Measurements from ENCODE around the gene SLC35A4. TPM values are rescaled to one million over a fixed set of nuclear protein-coding genes. Genes with fewer than 3 reads are reported as not detected.

Gene SLC35A4
- total and polyA plus RNA-seq, 2 experiments from 2014 or later: 19.6 to 45.2 TPM

DNA sequence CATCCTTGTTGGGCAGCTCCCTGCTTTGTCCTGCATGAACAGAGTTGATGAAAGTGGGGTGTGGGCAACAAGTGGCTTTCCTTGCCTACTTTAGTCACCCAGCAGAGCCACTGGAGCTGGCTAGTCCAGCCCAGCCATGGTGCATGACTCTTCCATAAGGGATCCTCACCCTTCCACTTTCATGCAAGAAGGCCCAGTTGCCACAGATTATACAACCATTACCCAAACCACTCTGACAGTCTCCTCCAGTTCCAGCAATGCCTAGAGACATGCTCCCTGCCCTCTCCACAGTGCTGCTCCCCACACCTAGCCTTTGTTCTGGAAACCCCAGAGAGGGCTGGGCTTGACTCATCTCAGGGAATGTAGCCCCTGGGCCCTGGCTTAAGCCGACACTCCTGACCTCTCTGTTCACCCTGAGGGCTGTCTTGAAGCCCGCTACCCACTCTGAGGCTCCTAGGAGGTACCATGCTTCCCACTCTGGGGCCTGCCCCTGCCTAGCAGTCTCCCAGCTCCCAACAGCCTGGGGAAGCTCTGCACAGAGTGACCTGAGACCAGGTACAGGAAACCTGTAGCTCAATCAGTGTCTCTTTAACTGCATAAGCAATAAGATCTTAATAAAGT lies 3.9 kb downstream of the SLC35A4 start:
- H3K36me3 ChIP-seq (ENCODE audit: low read depth): peaks cover 8% of the 10 kb centered on the region; the same call in 1 of the 2 replicates
- no peak for DNase-seq
- H3K9me3 ChIP-seq (ENCODE audit: low read depth): no peaks in the 10 kb centered on the region
- H3K79me2 ChIP-seq (ENCODE audit: insufficient read depth): peaks cover 47% of the 10 kb centered on the region
- no peaks in the 10 kb centered on the region for H4K20me1 ChIP-seq (ENCODE audit: insufficient read depth)
- peaks cover 12% of the 10 kb centered on the region for H3K4me1 ChIP-seq (ENCODE audit: insufficient read depth)
- 0 out of 2 replicates have a peak, but pooled peaks cover 13% of the 10 kb centered on the region for H3F3A ChIP-seq (ENCODE audit: insufficient read depth)
- in situ Hi-C loops (cut with MboI): no loop called here
- WGBS, 2 experiments (ENCODE audit: low coverage in 1 of 2, low lambda C conversion rate in 2 of 2, missing lambda C conversion rate in 2 of 2): 100% methylated on average over 2 of the region's 2 CpGs
- no peak overlapping the region for H3K4me3 ChIP-seq
- no peak overlapping the region for H2AFZ ChIP-seq
- H3K9ac ChIP-seq: no peak overlapping the region
- no peak overlapping the region for H3K27ac ChIP-seq
- no peaks in the 10 kb centered on the region for H3K9me2 ChIP-seq (ENCODE audit: insufficient read depth)
- H3K4me2 ChIP-seq (ENCODE audit: unreplicated experiment): no peak overlapping the region
- no peak for TF ChIP-seq EZH2 (IDR thresholded peaks at IDR 0.05; ENCODE audit: insufficient read depth, poor library complexity, severe bottlenecking)
- no peak for TF ChIP-seq EZH2phosphoT487 (IDR thresholded peaks at IDR 0.05; ENCODE audit: insufficient read depth, low read depth)
- H3K27me3 ChIP-seq (replicated peaks; ENCODE audit: insufficient read depth): no peaks in the 10 kb centered on the region

DNA sequence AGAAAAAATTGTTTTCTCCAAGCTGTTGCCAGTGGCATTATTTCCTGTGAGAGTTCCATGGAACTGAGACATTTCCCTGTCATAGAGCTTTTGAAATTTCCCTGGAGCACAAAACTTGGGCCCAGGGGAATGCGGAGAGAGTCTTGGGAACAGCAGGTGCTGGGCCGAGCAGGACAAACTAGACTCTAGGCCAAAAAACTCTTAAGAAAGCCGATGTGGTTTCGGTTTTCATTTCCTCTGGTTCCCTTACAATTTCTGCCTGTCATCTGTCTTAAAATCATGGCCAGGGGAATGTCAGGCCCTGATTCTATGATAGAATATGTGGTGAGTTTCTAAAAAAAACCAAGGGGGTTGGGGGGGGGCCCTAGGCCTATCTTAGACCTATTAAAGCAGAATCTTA lies 4.6 kb downstream of the SLC35A4 start:
- no peak overlapping the region for H3K9ac ChIP-seq
- H3K9me2 ChIP-seq (ENCODE audit: insufficient read depth): no peaks in the 10 kb centered on the region
- peaks cover 8% of the 10 kb centered on the region; the same call in 1 of the 2 replicates for H3K36me3 ChIP-seq (ENCODE audit: low read depth)
- in situ Hi-C loops (cut with MboI): no loop called here
- H3F3A ChIP-seq (ENCODE audit: insufficient read depth): 0 out of 2 replicates have a peak, but pooled peaks cover 13% of the 10 kb centered on the region
- H3K27ac ChIP-seq: no peak overlapping the region
- no peak for TF ChIP-seq EZH2phosphoT487 (IDR thresholded peaks at IDR 0.05; ENCODE audit: insufficient read depth, low read depth)
- TF ChIP-seq EZH2 (IDR thresholded peaks at IDR 0.05; ENCODE audit: insufficient read depth, poor library complexity, severe bottlenecking): no peak
- no peak overlapping the region for H2AFZ ChIP-seq
- no peaks in the 10 kb centered on the region for H4K20me1 ChIP-seq (ENCODE audit: insufficient read depth)
- H3K4me3 ChIP-seq: no peak overlapping the region
- no peak overlapping the region for H3K4me2 ChIP-seq (ENCODE audit: unreplicated experiment)
- H3K9me3 ChIP-seq (ENCODE audit: low read depth): no peaks in the 10 kb centered on the region
- no peak for DNase-seq
- H3K4me1 ChIP-seq (ENCODE audit: insufficient read depth): peaks cover 10% of the 10 kb centered on the region
- peaks cover 44% of the 10 kb centered on the region for H3K79me2 ChIP-seq (ENCODE audit: insufficient read depth)
- 89 to 90% methylated on average over 4 of the region's 4 CpGs for WGBS, 2 experiments (ENCODE audit: low coverage in 1 of 2, low lambda C conversion rate in 2 of 2, missing lambda C conversion rate in 2 of 2)
- H3K27me3 ChIP-seq (replicated peaks; ENCODE audit: insufficient read depth): no peaks in the 10 kb centered on the region

DNA sequence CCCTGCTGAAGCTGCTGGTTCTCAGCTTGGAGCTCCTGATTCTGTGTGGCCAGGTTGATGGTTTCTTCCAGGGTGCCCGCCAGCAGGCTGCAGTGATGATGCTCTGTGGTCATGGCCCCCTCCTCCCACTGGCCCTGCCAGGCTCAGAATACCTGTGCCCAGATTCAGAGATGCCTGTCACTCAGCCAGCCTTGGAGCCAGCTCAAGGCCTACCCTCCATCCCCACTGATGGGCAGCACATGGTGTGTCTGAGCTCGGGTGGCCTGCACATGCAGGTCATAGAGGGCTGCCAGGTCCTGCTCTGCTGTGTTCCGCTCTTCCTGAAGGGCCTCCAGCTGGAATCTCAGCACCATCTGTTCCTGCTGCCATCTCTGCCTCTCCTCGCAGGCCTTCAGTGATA lies 5.4 kb downstream of the SLC35A4 start:
- no peak for DNase-seq
- Histone ChIP-seq H3K4me2 (ENCODE audit: unreplicated experiment) (no peak overlapping the region), H3K4me1 (ENCODE audit: insufficient read depth) (peaks cover 10% of the 10 kb centered on the region), H4K20me1 (ENCODE audit: insufficient read depth) (no peaks in the 10 kb centered on the region), H3K4me3 (no peak overlapping the region), H3K36me3 (ENCODE audit: low read depth) (peaks cover 8% of the 10 kb centered on the region; the same call in 1 of the 2 replicates), H3K27ac (no peak overlapping the region), H2AFZ (no peak overlapping the region), H3K9me2 (ENCODE audit: insufficient read depth) (no peaks in the 10 kb centered on the region), H3F3A (ENCODE audit: insufficient read depth) (0 out of 2 replicates have a peak, but pooled peaks cover 12% of the 10 kb centered on the region), H3K79me2 (ENCODE audit: insufficient read depth) (peaks cover 43% of the 10 kb centered on the region), H3K9ac (no peak overlapping the region), H3K9me3 (ENCODE audit: low read depth) (no peaks in the 10 kb centered on the region), H3K27me3 (replicated peaks; ENCODE audit: insufficient read depth) (no peaks in the 10 kb centered on the region)
- WGBS, 2 experiments (ENCODE audit: low coverage in 1 of 2, low lambda C conversion rate in 2 of 2, missing lambda C conversion rate in 2 of 2): 67 to 70% methylated on average over 4 of the region's 4 CpGs
- TF ChIP-seq EZH2 (IDR thresholded peaks at IDR 0.05; ENCODE audit: insufficient read depth, poor library complexity, severe bottlenecking) (no peak), EZH2phosphoT487 (IDR thresholded peaks at IDR 0.05; ENCODE audit: insufficient read depth, low read depth) (no peak)
- in situ Hi-C loops (cut with MboI): no loop called here

DNA sequence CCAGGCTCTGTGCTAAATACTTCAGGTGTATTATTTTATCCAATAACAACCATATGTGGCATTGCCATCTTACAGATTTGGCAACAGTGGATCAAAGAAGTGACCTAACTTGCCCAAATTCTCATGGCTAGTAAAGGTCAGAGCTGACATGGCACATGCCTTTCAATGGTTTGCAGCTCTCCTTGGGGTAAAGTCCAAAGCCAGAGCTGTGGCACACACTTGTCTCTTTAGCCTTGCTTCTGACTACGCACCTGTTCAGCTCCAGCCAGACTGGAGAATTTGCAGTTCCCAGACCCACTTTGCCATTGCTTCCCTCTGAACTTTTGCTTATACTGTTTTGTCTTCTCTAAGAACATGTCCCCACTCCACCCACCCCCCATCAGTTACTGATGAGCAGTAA lies 5.9 kb downstream of the SLC35A4 start:
- no peaks in the 10 kb centered on the region for H3K9me2 ChIP-seq (ENCODE audit: insufficient read depth)
- no peaks in the 10 kb centered on the region for H4K20me1 ChIP-seq (ENCODE audit: insufficient read depth)
- H3K27me3 ChIP-seq (replicated peaks; ENCODE audit: insufficient read depth): no peaks in the 10 kb centered on the region
- no peaks in the 10 kb centered on the region for H3K9me3 ChIP-seq (ENCODE audit: low read depth)
- no peak overlapping the region for H3K27ac ChIP-seq
- no peak for DNase-seq
- no peak overlapping the region for H3K4me2 ChIP-seq (ENCODE audit: unreplicated experiment)
- H3K79me2 ChIP-seq (ENCODE audit: insufficient read depth): peaks cover 38% of the 10 kb centered on the region
- peaks cover 8% of the 10 kb centered on the region; the same call in 1 of the 2 replicates for H3K36me3 ChIP-seq (ENCODE audit: low read depth)
- H3K9ac ChIP-seq: no peak overlapping the region
- TF ChIP-seq EZH2phosphoT487 (IDR thresholded peaks at IDR 0.05; ENCODE audit: insufficient read depth, low read depth) (no peak), EZH2 (IDR thresholded peaks at IDR 0.05; ENCODE audit: insufficient read depth, poor library complexity, severe bottlenecking) (no peak)
- no peak overlapping the region for H2AFZ ChIP-seq
- in situ Hi-C loops (cut with MboI): no loop called here
- no peak overlapping the region for H3K4me3 ChIP-seq
- peaks cover 8% of the 10 kb centered on the region for H3K4me1 ChIP-seq (ENCODE audit: insufficient read depth)
- 0 out of 2 replicates have a peak, but pooled peaks cover 7% of the 10 kb centered on the region for H3F3A ChIP-seq (ENCODE audit: insufficient read depth)
- 95 to 100% methylated on average over 1 of the region's 1 CpG for WGBS, 2 experiments (ENCODE audit: low coverage in 1 of 2, low lambda C conversion rate in 2 of 2, missing lambda C conversion rate in 2 of 2)

Data from GM23248 (cell line).